ENCODE data around the gene KIRREL1. TPM values are rescaled to one million over a fixed set of nuclear protein-coding genes. Genes with fewer than 3 reads are reported as not detected.
"Not testable (repeated sequence)": the region's sequence is repeated elsewhere in the genome, so short reads cannot be mapped to it uniquely, and the experiment has no call there.

KIRREL1 gene
- total RNA-seq, 1 donor from 2014 or later: 34.9 TPM

DNA sequence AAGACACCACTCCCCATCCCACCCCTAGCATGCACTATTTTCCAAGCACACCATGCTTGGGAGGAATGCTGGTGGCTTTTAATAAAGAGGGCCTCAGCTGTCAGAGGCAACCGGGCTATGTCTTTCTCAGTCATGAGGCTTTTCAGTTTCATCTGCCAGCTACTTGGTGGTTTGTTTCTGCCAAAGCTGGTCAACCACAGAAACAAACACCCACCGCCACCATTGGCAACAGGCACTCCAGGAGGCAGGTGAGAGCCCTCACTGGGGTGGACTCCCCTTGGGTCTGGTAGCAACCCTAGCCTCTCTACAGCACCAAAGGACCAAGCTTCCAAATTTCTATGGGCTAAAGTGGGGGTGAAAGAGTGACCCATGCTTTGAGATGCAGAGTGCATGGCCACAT is 133.0 kb downstream of the KIRREL1 start:
- no peaks in the 10 kb centered on the region for H3K4me1 ChIP-seq
- no peak for DNase-seq (ENCODE audit: extremely low spot score in 2 of 2)
- intact Hi-C loops (cut with DNase I): no loop called here
- H3K27ac ChIP-seq: no peak overlapping the region
- H3K4me3 ChIP-seq: no peak overlapping the region
- no peaks in the 10 kb centered on the region for H3K27me3 ChIP-seq
- no peaks in the 10 kb centered on the region for H3K9me3 ChIP-seq
- H3K36me3 ChIP-seq: no peaks in the 10 kb centered on the region
- TF ChIP-seq, protein P1, sequence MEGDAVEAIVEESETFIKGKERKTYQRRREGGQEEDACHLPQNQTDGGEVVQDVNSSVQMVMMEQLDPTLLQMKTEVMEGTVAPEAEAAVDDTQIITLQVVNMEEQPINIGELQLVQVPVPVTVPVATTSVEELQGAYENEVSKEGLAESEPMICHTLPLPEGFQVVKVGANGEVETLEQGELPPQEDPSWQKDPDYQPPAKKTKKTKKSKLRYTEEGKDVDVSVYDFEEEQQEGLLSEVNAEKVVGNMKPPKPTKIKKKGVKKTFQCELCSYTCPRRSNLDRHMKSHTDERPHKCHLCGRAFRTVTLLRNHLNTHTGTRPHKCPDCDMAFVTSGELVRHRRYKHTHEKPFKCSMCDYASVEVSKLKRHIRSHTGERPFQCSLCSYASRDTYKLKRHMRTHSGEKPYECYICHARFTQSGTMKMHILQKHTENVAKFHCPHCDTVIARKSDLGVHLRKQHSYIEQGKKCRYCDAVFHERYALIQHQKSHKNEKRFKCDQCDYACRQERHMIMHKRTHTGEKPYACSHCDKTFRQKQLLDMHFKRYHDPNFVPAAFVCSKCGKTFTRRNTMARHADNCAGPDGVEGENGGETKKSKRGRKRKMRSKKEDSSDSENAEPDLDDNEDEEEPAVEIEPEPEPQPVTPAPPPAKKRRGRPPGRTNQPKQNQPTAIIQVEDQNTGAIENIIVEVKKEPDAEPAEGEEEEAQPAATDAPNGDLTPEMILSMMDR (IDR thresholded peaks at IDR 0.05): no peak

DNA sequence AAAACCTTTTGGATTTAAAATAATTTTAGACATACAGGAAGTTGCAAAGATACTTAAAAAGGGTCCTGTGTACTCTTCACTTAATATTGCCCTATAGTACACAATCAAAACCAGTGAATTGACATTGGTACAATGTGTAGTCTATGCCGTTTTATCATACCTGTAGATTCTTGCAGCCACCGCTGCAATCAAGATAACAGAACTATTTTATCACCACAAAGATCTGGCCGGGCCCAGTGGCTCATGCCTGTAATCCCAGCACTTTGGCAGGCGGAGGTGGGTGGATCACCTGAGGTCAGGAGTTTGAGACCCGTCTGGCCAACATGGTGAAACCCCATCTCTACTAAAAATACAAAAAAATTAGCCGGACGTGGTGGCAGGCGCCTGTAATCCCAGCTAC is 135.1 kb downstream of the KIRREL1 start:
- DNase-seq (ENCODE audit: extremely low spot score in 2 of 2); H3K4me1 ChIP-seq; H3K36me3 ChIP-seq; H3K9me3 ChIP-seq; H3K27ac ChIP-seq; H3K4me3 ChIP-seq; intact Hi-C loops (cut with DNase I); H3K27me3 ChIP-seq: not testable (repeated sequence)

DNA sequence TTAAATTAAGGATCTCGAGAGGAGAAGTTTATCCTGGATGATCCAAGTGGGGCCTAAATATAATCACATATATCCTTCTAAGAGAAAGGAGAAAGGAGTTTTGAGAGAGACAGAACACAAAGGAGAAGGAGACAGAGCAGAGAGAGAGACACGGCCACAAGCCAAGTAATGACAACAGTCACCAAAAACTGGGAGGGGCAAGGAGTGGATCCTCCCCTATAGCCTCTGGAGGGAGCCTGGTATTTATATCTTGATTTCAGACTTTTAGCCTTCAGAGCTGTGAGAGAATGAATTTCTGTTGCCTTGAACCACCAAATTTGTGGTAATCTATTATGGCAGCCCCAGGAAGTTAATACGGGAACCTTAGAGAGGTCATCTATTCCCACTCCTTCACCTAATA is 137.8 kb downstream of the KIRREL1 start:
- intact Hi-C loops (cut with DNase I): no loop called here
- DNase-seq (ENCODE audit: extremely low spot score in 2 of 2): no peak

DNA sequence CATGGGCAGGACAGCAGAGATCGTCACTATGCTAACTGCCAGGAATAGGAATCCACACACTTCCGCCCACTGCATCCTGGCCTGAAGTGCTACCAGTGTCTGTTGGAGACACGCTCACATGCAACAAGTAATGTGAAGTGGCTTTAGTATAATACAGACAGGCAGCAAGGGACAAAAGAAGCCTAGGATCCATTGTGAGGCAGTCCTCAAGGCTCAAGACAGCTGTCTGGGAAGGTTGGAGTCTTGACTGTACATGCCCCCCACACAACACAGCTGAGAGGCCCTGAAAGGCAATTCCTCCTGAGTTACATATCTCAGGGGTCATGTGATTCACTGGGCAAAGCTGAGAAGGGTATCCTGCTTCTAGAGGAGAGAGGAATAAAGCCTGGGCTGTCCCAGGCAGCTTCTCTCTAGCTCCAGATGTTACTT is 147.3 kb downstream of the KIRREL1 start:
- Histone ChIP-seq H3K27me3 (no peaks in the 10 kb centered on the region), H3K27ac (no peak overlapping the region), H3K9me3 (no peaks in the 10 kb centered on the region), H3K36me3 (no peaks in the 10 kb centered on the region), H3K4me3 (no peak overlapping the region), H3K4me1 (peaks cover 10% of the 10 kb centered on the region)
- TF ChIP-seq POLR2AphosphoS5 (IDR thresholded peaks at IDR 0.05; ENCODE audit: insufficient read depth in 1 of 2, low read depth in 1 of 2) (no peak), POLR2A (IDR thresholded peaks at IDR 0.05) (no peak)
- TF ChIP-seq, protein P1 (IDR thresholded peaks at IDR 0.05): no peak
- no peak for DNase-seq (ENCODE audit: extremely low spot score in 2 of 2)
- intact Hi-C loops (cut with DNase I): no loop called here

More for the DNA sequence above, 137.8 kb downstream of the KIRREL1 start:
- TF ChIP-seq POLR2A (IDR thresholded peaks at IDR 0.05) (no peak), POLR2AphosphoS5 (IDR thresholded peaks at IDR 0.05; ENCODE audit: insufficient read depth in 1 of 2, low read depth in 1 of 2) (no peak)
- TF ChIP-seq, protein P1 (IDR thresholded peaks at IDR 0.05): no peak
- H3K4me1 ChIP-seq: no peaks in the 10 kb centered on the region
- H3K9me3 ChIP-seq: no peaks in the 10 kb centered on the region
- H3K27me3 ChIP-seq: no peaks in the 10 kb centered on the region
- H3K36me3 ChIP-seq: no peaks in the 10 kb centered on the region
- H3K27ac ChIP-seq: no peak overlapping the region
- no peak overlapping the region for H3K4me3 ChIP-seq

DNA sequence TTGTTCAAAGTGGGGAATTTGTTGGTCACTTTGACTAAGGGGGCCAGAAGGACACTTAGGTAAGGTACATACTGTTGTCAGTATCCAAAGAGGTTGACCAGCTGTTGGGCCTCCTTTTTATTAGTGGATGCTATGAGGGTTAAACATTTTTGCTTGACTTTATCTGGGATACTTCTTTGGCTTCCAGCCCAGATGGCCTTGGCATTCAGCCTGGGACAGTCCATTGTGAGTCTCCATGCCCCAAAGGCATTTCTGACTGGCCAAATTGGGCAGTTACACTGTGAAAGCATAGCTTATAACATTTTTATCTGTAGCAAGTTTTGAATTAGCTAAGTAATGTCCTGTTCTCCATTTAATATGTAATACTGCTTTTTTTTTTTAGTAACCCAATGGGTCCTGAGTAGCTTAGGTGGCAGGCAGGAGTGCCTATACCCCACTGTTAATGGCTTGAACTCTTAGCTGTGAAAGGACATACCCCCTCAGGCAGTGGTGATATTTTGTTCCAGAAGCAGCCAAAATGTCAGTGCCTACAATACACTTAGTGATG is 151.8 kb downstream of the KIRREL1 start:
- peaks cover 25% of the 10 kb centered on the region for H3K4me1 ChIP-seq
- TF ChIP-seq, protein P1 (IDR thresholded peaks at IDR 0.05): no peak
- TF ChIP-seq POLR2A (IDR thresholded peaks at IDR 0.05) (no peak), POLR2AphosphoS5 (IDR thresholded peaks at IDR 0.05; ENCODE audit: insufficient read depth in 1 of 2, low read depth in 1 of 2) (no peak)
- H3K27me3 ChIP-seq: no peaks in the 10 kb centered on the region
- no peak overlapping the region for H3K4me3 ChIP-seq
- H3K36me3 ChIP-seq: no peaks in the 10 kb centered on the region
- intact Hi-C loops (cut with DNase I): no loop called here
- H3K27ac ChIP-seq: peak overlapping the region; percentile 36
- DNase-seq (ENCODE audit: extremely low spot score in 2 of 2): no peak
- H3K9me3 ChIP-seq: no peaks in the 10 kb centered on the region
